ENCODE measurements around the gene GLP1R.
"Not testable (repeated sequence)": the region's sequence is repeated elsewhere in the genome, so short reads cannot be mapped to it uniquely, and the experiment has no call there.

The GLP1R gene

DNA sequence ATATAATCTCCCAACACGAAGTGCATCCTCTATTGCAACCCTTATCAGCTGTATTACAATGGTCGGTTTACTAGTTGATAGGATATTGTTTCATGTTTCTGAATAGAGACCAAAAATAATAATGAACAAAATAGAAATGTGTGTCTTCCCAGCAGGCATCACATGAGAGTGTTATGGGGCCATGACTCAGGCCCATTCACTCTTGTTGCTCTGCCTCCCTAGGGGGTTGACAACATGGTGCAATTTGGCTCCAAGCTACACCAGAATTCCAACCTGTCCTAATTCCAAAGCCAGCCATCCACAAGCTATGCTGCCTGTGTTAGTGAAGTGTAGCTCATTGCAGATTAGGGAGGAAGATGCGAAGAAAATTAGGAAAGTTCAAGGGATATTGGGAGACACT, 79.5 kb downstream of the GLP1R start:
- no peak for DNase-seq (ENCODE audit: low read depth in 2 of 2)

DNA sequence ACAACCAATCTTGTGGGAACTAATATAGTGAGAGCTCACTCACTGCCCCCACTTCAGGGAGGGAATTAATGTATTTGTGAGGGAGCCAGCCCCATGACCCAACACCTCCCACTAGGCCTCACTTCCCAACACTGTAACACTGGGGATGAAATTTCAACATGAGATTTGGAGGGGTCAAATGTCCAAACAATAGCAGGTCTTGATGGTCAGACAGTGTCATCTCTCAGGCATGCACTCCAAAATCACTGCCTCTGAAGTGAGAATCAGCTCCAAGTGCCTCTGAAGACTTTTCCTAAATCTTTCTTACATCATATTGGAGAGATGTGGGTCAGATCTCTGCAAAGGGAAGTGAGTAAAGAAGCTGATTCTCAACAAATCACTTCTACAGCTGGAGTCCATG, 80.3 kb downstream of the GLP1R start:
- no peak for DNase-seq (ENCODE audit: low read depth in 2 of 2)

DNA sequence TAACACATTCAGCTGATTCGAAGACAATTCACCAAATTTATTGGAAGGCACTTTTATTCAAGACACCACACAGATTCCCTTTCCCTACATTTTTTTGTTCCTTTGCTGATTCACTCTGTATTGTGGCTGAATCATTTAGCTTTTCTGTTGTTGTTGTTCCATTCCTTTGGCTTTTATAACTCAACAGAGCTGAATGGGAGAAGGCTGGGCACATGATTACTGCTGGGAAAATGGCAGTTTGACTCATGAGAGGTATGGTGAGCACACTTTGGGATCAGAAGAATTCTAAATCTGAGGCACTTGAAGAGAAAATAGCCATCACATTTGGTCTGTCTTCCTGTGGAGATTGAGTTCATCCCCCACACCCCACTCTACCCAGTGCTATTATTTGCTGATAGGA, 82.1 kb downstream of the GLP1R start:
- DNase-seq (ENCODE audit: low read depth in 2 of 2): no peak

DNA sequence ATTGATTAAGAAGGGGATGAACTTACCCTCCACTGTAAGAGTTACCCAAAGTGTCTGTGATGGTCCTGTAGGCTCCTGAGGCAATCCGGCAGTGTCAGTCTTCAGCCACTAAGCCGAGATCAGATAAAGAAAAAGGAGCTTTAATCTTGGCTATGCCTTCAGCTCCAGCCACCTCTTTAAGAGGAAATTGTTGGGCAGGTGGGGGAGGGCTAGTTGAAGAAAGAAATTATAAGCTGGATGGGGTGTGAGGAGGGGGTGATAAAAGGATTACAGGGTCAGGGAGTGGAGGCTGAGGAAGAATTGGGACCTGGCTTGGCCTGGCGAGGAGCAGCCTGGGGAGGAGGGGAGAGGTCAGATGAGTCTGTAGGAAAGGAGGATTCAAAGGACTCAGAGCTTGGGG, 86.2 kb downstream of the GLP1R start:
- not testable (repeated sequence) for DNase-seq (ENCODE audit: low read depth in 2 of 2)

DNA sequence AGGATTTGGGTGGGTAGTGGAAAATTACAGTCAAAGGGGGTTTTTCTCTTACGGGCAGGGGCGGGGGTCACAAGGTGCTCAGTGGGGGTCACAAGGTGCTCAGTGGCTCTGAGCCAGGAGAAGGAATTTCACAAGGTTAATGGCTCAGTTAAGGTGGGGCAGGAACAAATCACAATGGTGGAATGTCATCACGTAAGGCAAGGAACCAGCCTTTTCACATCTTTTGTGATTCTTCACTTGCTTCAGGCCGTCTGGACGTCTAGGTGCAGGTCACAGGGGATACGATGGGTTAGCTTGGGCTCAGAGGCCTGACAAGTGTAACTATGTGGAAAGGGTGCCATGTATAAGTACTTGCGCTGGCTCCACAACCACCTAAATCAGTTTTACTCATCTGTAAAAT, 87.6 kb downstream of the GLP1R start:
- not testable (repeated sequence) for DNase-seq (ENCODE audit: low read depth in 2 of 2)

DNA sequence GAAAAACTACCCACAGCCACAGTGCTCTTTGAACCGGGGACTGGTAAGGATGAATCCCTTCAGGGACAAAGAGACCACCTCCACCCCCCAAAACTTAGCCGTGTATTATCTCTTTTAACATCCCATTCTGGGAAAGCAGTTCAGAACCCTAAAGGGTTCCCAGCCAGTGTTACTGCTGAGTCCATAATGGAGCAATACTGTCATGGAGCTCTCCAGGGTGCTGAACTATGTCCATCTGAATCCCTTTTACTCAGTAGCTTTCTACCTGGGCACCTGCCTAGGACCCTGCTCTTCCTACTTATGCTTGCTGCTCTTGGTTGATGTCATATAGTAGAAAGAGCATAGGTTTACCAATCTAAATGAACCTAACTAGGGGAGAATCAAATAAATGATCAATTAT, 88.7 kb downstream of the GLP1R start:
- no peak for DNase-seq (ENCODE audit: low read depth in 2 of 2)

Data from stimulated activated CD8-positive, alpha-beta memory T cell treated with anti-CD3 and anti-CD28 coated beads, Interleukin-7, amount 100 ng/mL, for 4 hours (primary cell).